Activated CD4-positive, alpha-beta T cell treated with anti-CD3 and anti-CD28 coated beads, Interleukin-2, amount 10 ng/mL, durations not matched to agents 24 days and 14 days (primary cell): ENCODE results near the gene VDR. TPM values are rescaled to one million over a fixed set of nuclear protein-coding genes. Genes with fewer than 3 reads are reported as not detected.

Experiments
- DNase-seq: peaks from one replicate; pipeline ENCODE4 v3.0.0; 2022
- H3K27ac Mint-ChIP-seq: one replicate; pipeline ENCODE4 v1.8.0; 2022; ENCODE audit warnings: mild to moderate bottlenecking, mixed read lengths
- H3K27me3 Mint-ChIP-seq: one replicate; pipeline ENCODE4 v1.8.0; 2022; ENCODE audit warnings: mixed read lengths
- H3K36me3 Mint-ChIP-seq: one replicate; pipeline ENCODE4 v1.8.0; 2022; ENCODE audit warnings: low read depth, mild to moderate bottlenecking, mixed read lengths
- H3K4me1 Mint-ChIP-seq: one replicate; pipeline ENCODE4 v1.8.0; 2021; ENCODE audit warnings: mixed read lengths
- H3K4me3 Mint-ChIP-seq: one replicate; pipeline ENCODE4 v1.8.0; 2022; ENCODE audit warnings: mild to moderate bottlenecking, moderate library complexity, mixed read lengths
- H3K9me3 Mint-ChIP-seq: one replicate; pipeline ENCODE4 v1.8.0; 2021; ENCODE audit warnings: mixed read lengths
- intact Hi-C: fragments of 100-400 bp; cut with micrococcal nuclease; formaldehyde crosslinking; loops from one replicate; pipeline ENCODE4 v1.15.1; 2023
- total RNA-seq: library from RNA; stranded (reverse); gene quantifications from 2 replicates; pipeline ENCODE4 v1.2.3, GENCODE V29; 2022

Gene VDR
- total RNA-seq, result 267 and 277 TPM in 2 replicates

- Mint-ChIP-seq H3K9me3 (no peaks in the 10 kb centered on the region), H3K4me1 (peaks cover 36% of the 10 kb centered on the region), H3K36me3 (peaks cover 36% of the 10 kb centered on the region), H3K27me3 (peaks cover 34% of the 10 kb centered on the region), H3K27ac (peak within 1 kb of the TSS; percentile 92), H3K4me3 (peak within 1 kb of the TSS; percentile 95)
- intact Hi-C loops, result loop anchor here (1.0 to 10.0 kb wide), 8 partner anchors 11 to 280 kb away; partner anchors contain the start of genes CCDC184, SENP1 and TMEM106C
- peak; percentile 90 for DNase-seq
Measured at GRCh38 chr12:47904713-47905709, at the start of gene VDR. Gene VDR, minus strand, starts transcription at chr12:47904994. Its CDS starts 25,881 bp downstream, at chr12:47879113.

- DNase-seq, result no peak
- Mint-ChIP-seq H3K27ac (no peak overlapping the region), H3K4me3 (no peak overlapping the region), H3K27me3 (peaks cover 14% of the 10 kb centered on the region), H3K9me3 (peaks cover 5% of the 10 kb centered on the region), H3K36me3 (peaks cover 3% of the 10 kb centered on the region), H3K4me1 (peaks cover 12% of the 10 kb centered on the region)
- intact Hi-C loops, result no loop called here
Measured at GRCh38 chr12:47954058-47954457, 49.3 kb upstream of the VDR start.

- H3K4me3 Mint-ChIP-seq, result no peak overlapping the region
- H3K27ac Mint-ChIP-seq, result no peak overlapping the region
- no peaks in the 10 kb centered on the region for H3K9me3 Mint-ChIP-seq
- peaks cover 10% of the 10 kb centered on the region for H3K27me3 Mint-ChIP-seq
- DNase-seq, result no peak
- intact Hi-C loops, result no loop called here
- peaks cover 16% of the 10 kb centered on the region for H3K4me1 Mint-ChIP-seq
- no peaks in the 10 kb centered on the region for H3K36me3 Mint-ChIP-seq
Measured at GRCh38 chr12:47950856-47951468, 46.2 kb upstream of the VDR start.

GRCh38 chr12:47949441-47950341 is 44.9 kb upstream of the VDR start:
- peaks cover 10% of the 10 kb centered on the region for H3K27me3 Mint-ChIP-seq
- peak overlapping the region; percentile 45 for H3K27ac Mint-ChIP-seq
- no peaks in the 10 kb centered on the region for H3K9me3 Mint-ChIP-seq
- peaks cover 16% of the 10 kb centered on the region for H3K4me1 Mint-ChIP-seq
- H3K36me3 Mint-ChIP-seq, result no peaks in the 10 kb centered on the region
- peak; percentile 86 for DNase-seq
- intact Hi-C loops, result loop anchor here (1.0 to 2.0 kb wide), 2 partner anchors 45 to 90 kb away; partner anchors contain the start of gene VDR
- H3K4me3 Mint-ChIP-seq, result no peak overlapping the region

GRCh38 chr12:47947341-47947740 is 42.5 kb upstream of the VDR start:
- Mint-ChIP-seq H3K9me3 (no peaks in the 10 kb centered on the region), H3K27me3 (peaks cover 16% of the 10 kb centered on the region), H3K4me3 (no peak overlapping the region), H3K36me3 (no peaks in the 10 kb centered on the region), H3K4me1 (peaks cover 11% of the 10 kb centered on the region), H3K27ac (no peak overlapping the region)
- DNase-seq, result no peak
- intact Hi-C loops, result no loop called here

- peaks cover 13% of the 10 kb centered on the region for H3K27me3 Mint-ChIP-seq
- DNase-seq, result no peak
- H3K4me1 Mint-ChIP-seq, result peaks cover 11% of the 10 kb centered on the region
- H3K36me3 Mint-ChIP-seq, result no peaks in the 10 kb centered on the region
- H3K4me3 Mint-ChIP-seq, result no peak overlapping the region
- intact Hi-C loops, result no loop called here
- peak overlapping the region; percentile 38 for H3K27ac Mint-ChIP-seq
- no peaks in the 10 kb centered on the region for H3K9me3 Mint-ChIP-seq
Measured at GRCh38 chr12:47946413-47947323, 41.9 kb upstream of the VDR start.

GRCh38 chr12:47945341-47945728 is 40.5 kb upstream of the VDR start:
- H3K4me3 Mint-ChIP-seq, result no peak overlapping the region
- H3K4me1 Mint-ChIP-seq, result peaks cover 11% of the 10 kb centered on the region
- H3K27me3 Mint-ChIP-seq, result peaks cover 21% of the 10 kb centered on the region
- no peaks in the 10 kb centered on the region for H3K36me3 Mint-ChIP-seq
- DNase-seq, result no peak
- no peak overlapping the region for H3K27ac Mint-ChIP-seq
- H3K9me3 Mint-ChIP-seq, result no peaks in the 10 kb centered on the region
- intact Hi-C loops, result no loop called here

- H3K36me3 Mint-ChIP-seq, result no peaks in the 10 kb centered on the region
- no peak overlapping the region for H3K4me3 Mint-ChIP-seq
- peaks cover 21% of the 10 kb centered on the region for H3K27me3 Mint-ChIP-seq
- no peaks in the 10 kb centered on the region for H3K9me3 Mint-ChIP-seq
- no peak overlapping the region for H3K27ac Mint-ChIP-seq
- DNase-seq, result no peak
- H3K4me1 Mint-ChIP-seq, result peaks cover 11% of the 10 kb centered on the region
- intact Hi-C loops, result no loop called here
Measured at GRCh38 chr12:47944685-47945340, 40.0 kb upstream of the VDR start.

- no peaks in the 10 kb centered on the region for H3K9me3 Mint-ChIP-seq
- peaks cover 21% of the 10 kb centered on the region for H3K27me3 Mint-ChIP-seq
- H3K27ac Mint-ChIP-seq, result no peak overlapping the region
- intact Hi-C loops, result no loop called here
- no peaks in the 10 kb centered on the region for H3K36me3 Mint-ChIP-seq
- no peak for DNase-seq
- no peak overlapping the region for H3K4me3 Mint-ChIP-seq
- H3K4me1 Mint-ChIP-seq, result peaks cover 3% of the 10 kb centered on the region
Measured at GRCh38 chr12:47943623-47944340, 39.0 kb upstream of the VDR start.

DNA sequence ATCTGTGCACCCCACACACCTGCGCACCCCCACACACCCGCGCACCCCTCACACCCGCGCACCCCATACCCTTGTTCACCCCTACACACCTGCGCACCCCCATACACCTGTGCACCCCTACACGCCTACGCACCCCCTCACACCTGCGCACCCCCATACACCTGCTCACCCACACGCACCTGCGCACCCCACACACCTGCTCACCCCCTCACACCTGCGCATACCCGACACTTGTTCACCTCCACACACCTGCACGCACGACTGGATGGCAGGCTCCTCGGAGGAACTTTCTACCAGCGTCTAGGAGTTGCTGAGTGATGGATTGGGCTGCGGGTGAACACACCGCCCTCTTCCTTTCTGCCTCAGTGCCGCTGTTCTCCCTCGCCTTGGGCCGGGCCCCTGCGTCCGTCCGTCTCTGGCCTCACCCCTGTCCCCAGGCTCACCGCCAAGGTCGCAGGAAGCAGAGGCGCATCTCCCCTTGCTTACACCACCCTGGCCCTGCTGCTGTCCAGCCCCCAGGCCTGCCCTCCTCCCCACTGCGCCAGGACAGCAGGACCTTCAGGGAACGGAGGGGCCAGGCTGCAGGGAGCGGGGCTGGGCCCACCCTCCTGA is 37.9 kb upstream of the VDR start:
- Mint-ChIP-seq H3K36me3 (no peaks in the 10 kb centered on the region), H3K4me3 (no peak overlapping the region), H3K27ac (no peak overlapping the region), H3K27me3 (peaks cover 21% of the 10 kb centered on the region), H3K9me3 (no peaks in the 10 kb centered on the region), H3K4me1 (peaks cover 3% of the 10 kb centered on the region)
- no peak for DNase-seq
- intact Hi-C loops, result no loop called here

DNA sequence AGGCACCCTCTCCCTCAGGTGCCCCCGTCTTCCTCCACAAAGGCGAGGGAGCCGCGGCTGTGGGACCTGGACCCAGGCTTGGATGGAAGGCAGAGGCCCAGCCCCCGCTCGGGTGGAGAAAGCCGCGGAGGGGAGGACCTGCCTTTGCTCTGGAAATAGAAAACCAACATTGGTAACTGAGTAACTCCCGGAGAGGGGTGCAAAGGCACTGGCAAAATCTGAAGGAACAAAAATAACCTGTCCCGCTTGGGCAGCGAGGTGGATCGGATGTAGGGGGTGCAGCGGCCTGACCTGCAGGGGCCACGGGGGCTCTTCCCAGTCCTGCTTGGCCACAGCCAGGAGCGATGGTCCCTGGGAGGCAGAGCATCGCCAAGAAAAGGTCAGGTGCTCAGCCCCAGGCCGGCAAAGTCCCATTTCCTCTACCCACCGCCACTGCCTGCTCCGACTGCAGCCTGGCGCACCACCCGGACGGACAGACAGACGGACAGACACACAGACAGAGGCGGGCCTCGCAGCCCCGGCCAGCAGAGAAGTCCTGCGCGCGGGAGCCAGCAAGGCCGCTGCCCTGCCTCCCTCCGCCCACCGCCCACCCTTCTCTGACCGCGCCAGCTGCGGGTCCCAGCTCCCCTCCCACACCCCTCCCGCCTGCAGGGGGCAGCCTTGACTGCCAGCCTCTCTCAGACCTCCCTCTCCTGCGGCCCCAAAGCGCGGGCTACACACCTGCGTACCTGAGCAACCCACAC is 37.2 kb upstream of the VDR start:
- intact Hi-C loops, result no loop called here
- Mint-ChIP-seq H3K27me3 (peaks cover 23% of the 10 kb centered on the region), H3K36me3 (no peaks in the 10 kb centered on the region), H3K9me3 (no peaks in the 10 kb centered on the region), H3K4me1 (peaks cover 3% of the 10 kb centered on the region), H3K4me3 (no peak overlapping the region), H3K27ac (no peak overlapping the region)
- peak; percentile 80 for DNase-seq
